NK-92 treated with Interleukin-12 subunit alpha and Interleukin-12 subunit beta, amount 100 ng/mL, for 24 hours (cell line): ENCODE data around the gene PAK2.
"Not testable (repeated sequence)": the region's sequence is repeated elsewhere in the genome, so short reads cannot be mapped to it uniquely, and the experiment has no call there.

Experiments
- DNase-seq: peaks from one replicate; lab custom pipeline; 2025; lab: John Stamatoyannopoulos, UW

Gene PAK2

GRCh38 chr3:196736670-196737374, 2.8 kb upstream of the PAK2 start:
- DNase-seq = no peak

- DNase-seq = no peak
Observed at GRCh38 chr3:196737655-196738054, 2.0 kb upstream of the PAK2 start.

- no peak for DNase-seq
Observed at GRCh38 chr3:196740481-196741248, 1.0 kb downstream of the PAK2 start.

GRCh38 chr3:196741249-196741889, 1.7 kb downstream of the PAK2 start:
- DNase-seq = no peak

- not testable (repeated sequence) for DNase-seq
Observed at GRCh38 chr3:196743569-196743968, 3.9 kb downstream of the PAK2 start.

- no peak for DNase-seq
Observed at GRCh38 chr3:196749125-196749524, 9.5 kb downstream of the PAK2 start.

- DNase-seq = no peak
Observed at GRCh38 chr3:196753201-196753600, 13.5 kb downstream of the PAK2 start.

GRCh38 chr3:196754091-196754981, 14.7 kb downstream of the PAK2 start:
- no peak for DNase-seq

GRCh38 chr3:196756732-196757131, 17.1 kb downstream of the PAK2 start:
- DNase-seq = no peak

GRCh38 chr3:196757876-196758739, 18.5 kb downstream of the PAK2 start:
- DNase-seq = no peak

GRCh38 chr3:196763179-196763578, 23.5 kb downstream of the PAK2 start:
- DNase-seq = no peak

- no peak for DNase-seq
Observed at GRCh38 chr3:196765454-196765853, 25.8 kb downstream of the PAK2 start.

GRCh38 chr3:196771067-196771466, 31.4 kb downstream of the PAK2 start:
- no peak for DNase-seq

GRCh38 chr3:196772102-196772501, 32.4 kb downstream of the PAK2 start:
- DNase-seq = no peak

GRCh38 chr3:196772897-196773296, 33.2 kb downstream of the PAK2 start:
- DNase-seq = no peak

GRCh38 chr3:196774191-196774820, 34.6 kb downstream of the PAK2 start:
- no peak for DNase-seq

- no peak for DNase-seq
Observed at GRCh38 chr3:196774848-196775422, 35.3 kb downstream of the PAK2 start.

GRCh38 chr3:196775938-196776337, 36.3 kb downstream of the PAK2 start:
- no peak for DNase-seq

- DNase-seq = no peak
Observed at GRCh38 chr3:196777836-196778235, 38.2 kb downstream of the PAK2 start.

GRCh38 chr3:196778755-196779154, 39.1 kb downstream of the PAK2 start:
- no peak for DNase-seq
